Measurements from ENCODE around the gene RAD51B. TPM values are rescaled to one million over a fixed set of nuclear protein-coding genes. Genes with fewer than 3 reads are reported as not detected.

RAD51B gene
- polyA plus RNA-seq, 1 donor (not counting 4 experiments of a cell fraction or from before 2014, with no cell fraction given) = 13.3 TPM

DNA sequence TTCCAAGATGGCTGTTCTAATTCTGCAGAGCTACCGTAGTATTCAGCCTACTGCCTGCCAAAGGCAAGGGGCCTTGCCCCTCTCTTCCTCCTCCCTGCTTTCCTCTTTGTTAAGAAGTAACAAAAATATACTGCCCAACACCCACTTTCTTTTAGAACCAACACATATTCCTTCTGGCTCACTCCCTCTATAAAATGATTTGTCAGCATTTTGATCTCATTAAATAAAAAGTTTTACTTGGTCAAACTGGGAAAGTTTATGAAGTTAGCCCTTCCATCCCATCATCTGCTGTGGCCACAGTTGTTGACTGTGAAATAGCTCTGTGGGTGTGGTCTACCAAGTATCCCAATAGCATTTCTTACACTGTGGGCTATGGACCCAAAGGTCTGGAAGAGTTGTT, 500.9 kb downstream of the RAD51B start:
- dilution Hi-C loops (cut with MboI; ENCODE audit: extremely low pct_ligation_motif_present, low sequenced_read_pairs) = no loop called here
- no peaks in the 10 kb centered on the region for H3K36me3 ChIP-seq (ENCODE audit: control insufficient read depth in 2 of 2, extremely low read depth in 1 of 2, insufficient read depth in 2 of 2, low read length in 2 of 2)
- no peaks in the 10 kb centered on the region for H3K9me3 ChIP-seq (ENCODE audit: control insufficient read depth, low read depth, low read length)
- no peak for FAIRE-seq
- no peaks in the 10 kb centered on the region for H3K9me1 ChIP-seq (ENCODE audit: control insufficient read depth, extremely low read depth, insufficient read depth, low read length)
- H3K4me1 ChIP-seq (ENCODE audit: control insufficient read depth, extremely low read depth, insufficient read depth, low read length) = no peaks in the 10 kb centered on the region
- no peak overlapping the region for H3K4me2 ChIP-seq (ENCODE audit: control insufficient read depth, extremely low read depth, insufficient read depth, low read depth, low read length)
- H2AFZ ChIP-seq (ENCODE audit: control insufficient read depth, low read length) = no peak overlapping the region
- no peak overlapping the region for H3K27ac ChIP-seq (ENCODE audit: control insufficient read depth, insufficient read depth, low read length)
- no peak overlapping the region for H3K4me3 ChIP-seq (ENCODE audit: control insufficient read depth in 2 of 3, extremely low read depth in 1 of 3, insufficient read depth in 2 of 3, low read depth in 1 of 3, low read length in 3 of 3)
- no peak for DNase-seq (ENCODE audit: low read depth, low spot score)
- H3K27me3 ChIP-seq (ENCODE audit: control insufficient read depth, extremely low read depth, insufficient read depth, low read length) = no peaks in the 10 kb centered on the region
- TF ChIP-seq EZH2 (IDR thresholded peaks at IDR 0.05; ENCODE audit: low read length) (no peak), CTCF (optimal IDR thresholded peaks at IDR 0.05 in 1 of 3, IDR thresholded peaks at IDR 0.05 in 1 of 3, conservative IDR thresholded peaks at IDR 0.05 in 1 of 3; ENCODE audit: extremely low read depth in 1 of 3, insufficient read depth in 2 of 3, low read length in 3 of 3) (no peak)
- H4K20me1 ChIP-seq (ENCODE audit: control insufficient read depth, extremely low read depth, insufficient read depth, low read length) = no peaks in the 10 kb centered on the region
- H3K79me2 ChIP-seq (ENCODE audit: control insufficient read depth, insufficient read depth, low read length) = no peaks in the 10 kb centered on the region
- H3K9ac ChIP-seq (ENCODE audit: control insufficient read depth, extremely low read depth, insufficient read depth, low read length) = no peak overlapping the region

GRCh38 chr14:68322940-68323620, 503.5 kb downstream of the RAD51B start:
- Histone ChIP-seq H3K27ac (ENCODE audit: control insufficient read depth, insufficient read depth, low read length) (no peak overlapping the region), H3K9me1 (ENCODE audit: control insufficient read depth, extremely low read depth, insufficient read depth, low read length) (no peaks in the 10 kb centered on the region), H3K9ac (ENCODE audit: control insufficient read depth, extremely low read depth, insufficient read depth, low read length) (no peak overlapping the region), H3K4me2 (ENCODE audit: control insufficient read depth, extremely low read depth, insufficient read depth, low read depth, low read length) (no peak overlapping the region), H4K20me1 (ENCODE audit: control insufficient read depth, extremely low read depth, insufficient read depth, low read length) (no peaks in the 10 kb centered on the region), H2AFZ (ENCODE audit: control insufficient read depth, low read length) (no peak overlapping the region), H3K9me3 (ENCODE audit: control insufficient read depth, low read depth, low read length) (no peaks in the 10 kb centered on the region), H3K27me3 (ENCODE audit: control insufficient read depth, extremely low read depth, insufficient read depth, low read length) (no peaks in the 10 kb centered on the region), H3K4me3 (ENCODE audit: control insufficient read depth in 2 of 3, extremely low read depth in 1 of 3, insufficient read depth in 2 of 3, low read depth in 1 of 3, low read length in 3 of 3) (no peak overlapping the region), H3K79me2 (ENCODE audit: control insufficient read depth, insufficient read depth, low read length) (no peaks in the 10 kb centered on the region), H3K36me3 (ENCODE audit: control insufficient read depth in 2 of 2, extremely low read depth in 1 of 2, insufficient read depth in 2 of 2, low read length in 2 of 2) (no peaks in the 10 kb centered on the region), H3K4me1 (ENCODE audit: control insufficient read depth, extremely low read depth, insufficient read depth, low read length) (no peaks in the 10 kb centered on the region)
- DNase-seq (ENCODE audit: low read depth, low spot score) = no peak
- no peak for TF ChIP-seq EZH2 (IDR thresholded peaks at IDR 0.05; ENCODE audit: low read length)
- TF ChIP-seq CTCF (optimal IDR thresholded peaks at IDR 0.05 in 1 of 3, IDR thresholded peaks at IDR 0.05 in 1 of 3, conservative IDR thresholded peaks at IDR 0.05 in 1 of 3; ENCODE audit: extremely low read depth in 1 of 3, insufficient read depth in 2 of 3, low read length in 3 of 3) = no peak
- dilution Hi-C loops (cut with MboI; ENCODE audit: extremely low pct_ligation_motif_present, low sequenced_read_pairs) = no loop called here
- FAIRE-seq = no peak

Data from keratinocyte (primary cell).